ENCODE results near the gene HOXA4. TPM values are rescaled to one million over a fixed set of nuclear protein-coding genes. Genes with fewer than 3 reads are reported as not detected.

Gene HOXA4
- total RNA-seq, 2 experiments from 2014 or later: 0.19 TPM; not detected in 1

- ChIA-PET CTCF (interaction anchor here (0.6 to 3.1 kb wide), 25 partner anchors 8 to 1268 kb away, joined by 3 to 23 read pairs (median 3); partner anchors contain the start of genes HOXA10, HOXA3, HOXA4 and HOXA6), POLR2A (no interaction called here)
These were observed 30.1 kb upstream of the HOXA4 start for GRCh38 chr7:27160546-27161213.

- POLR2A ChIA-PET: no interaction called here
- CTCF ChIA-PET: interaction anchor here (1.2 to 3.1 kb wide), 13 partner anchors 9 to 791 kb away, joined by 3 to 23 read pairs (median 5); partner anchors contain the start of genes HOXA10 and HOXA4
These were observed 29.6 kb upstream of the HOXA4 start for GRCh38 chr7:27160145-27160545.

DNA sequence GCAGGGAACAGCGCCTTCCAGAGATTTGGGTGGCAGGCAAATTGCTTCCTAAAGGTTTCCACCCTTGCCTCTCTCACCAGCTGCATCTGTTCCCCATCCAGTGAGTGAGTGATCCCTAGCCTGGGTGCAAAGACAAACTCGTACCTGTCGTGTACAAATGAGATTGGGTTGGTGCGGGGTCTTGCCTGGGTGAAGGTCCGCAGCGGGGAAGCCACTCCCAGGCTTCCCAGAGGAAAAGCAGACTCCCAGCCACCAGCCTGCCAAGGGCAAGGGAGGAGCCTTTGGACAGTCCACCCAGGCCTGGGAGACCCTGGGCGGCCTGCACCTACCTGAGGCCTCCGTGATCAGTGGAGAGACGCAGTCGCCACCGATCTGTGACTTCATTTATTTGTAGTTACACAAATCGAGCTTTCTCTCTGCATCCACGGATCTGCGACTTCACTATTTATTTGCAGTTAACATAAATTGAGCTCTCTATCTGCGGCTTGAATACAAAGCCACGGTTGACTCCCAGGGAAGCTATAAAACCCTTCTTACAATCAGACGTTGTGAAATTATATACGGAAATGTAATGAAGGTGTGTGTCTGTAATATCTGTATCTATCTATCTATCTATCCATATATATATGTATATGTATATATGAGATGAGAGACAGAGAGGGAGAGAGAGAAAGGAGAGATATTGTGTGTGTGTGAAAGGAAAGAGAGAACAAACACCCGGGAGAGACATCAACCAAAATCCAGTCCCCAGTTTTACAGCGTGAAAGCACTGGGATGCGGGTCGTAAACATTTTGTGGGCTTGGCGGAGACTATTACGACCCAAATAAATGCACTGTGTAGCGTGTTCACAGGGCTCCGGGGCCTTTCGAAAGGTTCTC, 28.9 kb upstream of the HOXA4 start:
- ChIA-PET POLR2A (no interaction called here), CTCF (no interaction called here)

DNA sequence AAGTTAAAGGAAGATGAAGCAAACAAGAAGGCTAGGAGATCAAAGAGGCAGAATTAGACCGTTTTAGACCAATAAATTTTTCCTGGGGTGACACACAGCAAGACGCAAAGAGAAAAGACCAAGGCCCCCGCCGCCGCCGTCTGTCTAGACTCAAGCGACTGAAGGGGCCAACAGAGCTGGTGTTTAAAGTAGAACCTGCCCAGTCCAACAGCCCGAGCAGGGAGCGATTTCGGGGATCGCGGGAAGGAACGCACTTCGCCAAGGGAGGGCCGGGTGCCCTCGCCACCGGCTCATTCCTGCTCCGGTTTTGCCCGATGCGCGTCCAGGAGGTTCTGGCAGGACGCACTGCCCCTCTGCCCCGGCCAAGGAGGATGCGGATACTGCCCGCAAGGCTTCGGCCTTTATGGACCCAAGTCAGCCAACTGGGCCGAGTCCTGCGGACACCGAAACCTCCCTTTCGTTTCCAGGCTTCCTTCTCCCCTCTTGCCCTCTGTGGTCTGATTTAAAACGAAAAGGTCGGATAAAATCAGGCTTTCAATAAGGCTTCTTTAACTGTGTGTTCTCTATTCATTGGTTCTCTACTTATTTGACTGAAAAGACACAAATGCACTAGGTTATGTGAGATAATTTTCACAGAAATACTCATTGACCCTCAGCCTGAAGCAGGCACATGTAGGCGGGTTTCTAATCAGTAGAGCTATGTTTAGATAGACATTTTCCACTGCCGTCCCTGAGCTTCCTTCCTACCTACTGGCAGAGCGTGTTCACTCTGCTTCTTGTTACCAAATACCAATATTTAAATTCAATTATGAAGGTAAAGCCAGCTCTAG, 28.1 kb upstream of the HOXA4 start:
- CTCF ChIA-PET: interaction anchor here (0.9 kb wide), 1 partner anchor 476 kb away, joined by 3 read pairs; no protein-coding TSS in a partner anchor

DNA sequence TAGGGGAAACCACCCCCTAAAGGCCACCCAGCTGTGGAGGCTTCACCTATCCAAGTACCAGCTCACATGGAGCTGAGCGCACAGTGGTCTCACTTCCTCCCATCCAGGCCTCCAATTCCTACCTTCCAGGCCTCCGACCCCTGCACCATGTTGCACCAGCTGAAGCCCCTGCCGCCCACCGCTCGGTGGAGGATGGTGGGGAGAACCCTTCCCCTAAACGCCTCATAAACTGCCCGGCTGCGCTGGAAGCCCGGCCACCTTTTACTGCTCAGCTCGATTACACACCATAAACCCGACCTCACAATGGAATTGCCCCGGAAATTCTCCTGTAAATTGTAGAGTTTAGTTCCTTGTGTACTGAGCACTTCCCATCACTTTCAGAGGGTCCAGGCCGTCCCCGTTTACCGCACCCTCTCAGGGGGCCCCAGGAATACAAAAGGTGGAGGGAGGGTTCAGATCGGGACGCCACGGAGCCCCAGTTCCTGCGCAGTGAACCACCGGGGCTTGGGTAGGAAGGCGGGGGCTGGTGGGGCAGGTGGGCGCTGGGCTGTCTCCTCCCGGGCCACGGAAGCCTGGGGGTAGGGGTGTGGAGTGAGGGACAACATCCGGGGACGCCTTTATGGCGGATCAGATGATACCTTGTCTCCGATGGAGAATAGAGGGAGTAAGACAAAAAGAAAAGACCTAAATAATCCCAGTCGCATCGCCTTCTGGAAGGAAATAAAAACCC, 27.3 kb upstream of the HOXA4 start:
- CTCF ChIA-PET: interaction anchor here (0.6 to 0.9 kb wide), 2 partner anchors 282 to 475 kb away, joined by 3 read pairs; no protein-coding TSS in a partner anchor
- POLR2A ChIA-PET: no interaction called here

More for the DNA sequence above, 28.1 kb upstream of the HOXA4 start:
- POLR2A ChIA-PET: no interaction called here

GRCh38 chr7:27156916-27157701, 26.6 kb upstream of the HOXA4 start:
- ChIA-PET CTCF (interaction anchor here (0.6 to 1.1 kb wide), 5 partner anchors 10 to 474 kb away, joined by 3 to 4 read pairs (median 3); partner anchors contain the start of genes HOXA10, HOXA13 and HOXA6), POLR2A (no interaction called here)

GRCh38 chr7:27156508-27156898, 25.9 kb upstream of the HOXA4 start, which contains the start of gene HOXA7:
HOXA7 (minus strand) TSS chr7:27156675; CDS start chr7:27156545, 130 bp downstream.
- CTCF ChIA-PET: interaction anchor here (0.7 to 1.1 kb wide), 3 partner anchors 9 to 18 kb away, joined by 3 to 4 read pairs (median 3); partner anchors contain the start of genes HOXA10 and HOXA6
- POLR2A ChIA-PET: no interaction called here

DNA sequence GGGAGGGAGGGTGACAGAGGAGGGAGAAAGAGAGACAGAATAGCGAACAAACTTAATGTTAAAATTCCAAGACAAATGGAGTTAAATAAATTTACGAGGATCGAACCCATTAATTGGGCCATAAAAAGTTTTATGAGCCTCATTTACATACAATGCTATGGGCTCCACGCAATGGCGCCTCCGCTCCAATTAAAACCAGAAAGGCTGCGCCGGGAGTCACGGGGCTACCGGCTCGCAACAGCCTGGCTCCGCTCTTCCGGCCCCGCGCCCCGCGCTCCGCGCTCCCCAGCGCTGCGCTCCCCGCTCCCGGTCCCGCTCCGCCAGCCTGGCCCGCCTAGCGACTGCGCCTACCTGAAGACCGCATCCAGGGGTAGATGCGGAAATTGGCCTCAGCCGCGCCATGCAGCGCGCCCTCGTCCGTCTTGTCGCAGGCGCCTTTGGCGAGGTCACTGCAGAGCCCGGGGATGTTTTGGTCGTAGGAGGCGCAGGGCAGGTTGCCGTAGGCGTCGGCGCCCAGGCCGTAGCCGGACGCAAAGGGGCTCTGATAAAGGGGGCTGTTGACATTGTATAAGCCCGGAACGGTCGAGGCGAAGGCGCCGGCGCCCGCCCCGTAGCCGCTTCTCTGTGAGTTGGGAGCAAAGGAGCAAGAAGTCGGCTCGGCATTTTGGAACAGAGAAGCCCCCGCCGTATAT, 25.4 kb upstream of the HOXA4 start:
- POLR2A ChIA-PET: no interaction called here
- CTCF ChIA-PET: interaction anchor here (0.7 to 2.0 kb wide), 4 partner anchors 9 to 18 kb away, joined by 3 to 8 read pairs (median 4); partner anchors contain the start of genes HOXA10, HOXA6 and HOXA9

GRCh38 chr7:27154901-27155815, 24.6 kb upstream of the HOXA4 start:
- POLR2A ChIA-PET: no interaction called here
- CTCF ChIA-PET: interaction anchor here (2.0 kb wide), 1 partner anchor 10 kb away, joined by 8 read pairs; the partner anchor contains the start of gene HOXA9

DNA sequence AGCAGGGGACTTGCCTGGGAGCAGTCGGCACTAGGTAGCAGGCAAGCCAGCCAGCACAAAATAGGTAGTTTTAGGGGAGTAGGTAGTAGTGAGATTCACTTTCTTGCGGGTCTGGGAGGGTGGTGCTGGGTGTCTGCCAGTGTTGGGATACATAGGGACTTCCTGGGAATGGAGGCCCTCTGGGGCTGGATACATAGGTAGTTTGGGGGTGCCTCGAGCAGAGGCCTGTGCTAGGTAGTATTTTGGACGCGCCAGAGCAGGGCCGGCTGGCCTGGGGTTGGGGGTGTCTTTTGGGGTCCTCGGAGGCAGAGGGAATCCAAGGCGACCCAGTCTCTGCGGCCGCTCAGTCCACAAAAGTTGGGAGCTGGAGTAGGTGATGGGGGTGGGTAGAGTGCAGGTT, 23.8 kb upstream of the HOXA4 start:
- ChIA-PET POLR2A (no interaction called here), CTCF (interaction anchor here (2.0 kb wide), 1 partner anchor 11 kb away, joined by 8 read pairs; the partner anchor contains the start of gene HOXA9)

DNA sequence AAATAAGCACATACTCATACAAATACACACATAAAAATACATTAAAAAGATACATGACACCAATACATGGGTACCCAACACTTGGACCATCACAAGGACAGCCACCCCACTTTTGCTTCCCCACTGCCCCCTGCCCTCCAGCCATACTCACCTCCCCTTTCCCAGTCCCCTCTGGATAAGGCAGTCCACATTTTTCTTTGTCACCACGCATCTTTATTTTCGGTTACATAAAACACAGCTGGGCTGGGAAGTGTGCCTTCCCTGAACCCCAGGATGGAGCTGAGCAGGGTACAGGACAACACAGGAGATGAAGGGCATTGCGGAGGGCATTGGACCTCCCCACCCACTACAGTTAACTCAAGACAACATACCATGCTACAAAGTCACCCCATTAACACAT, 23.0 kb upstream of the HOXA4 start:
- CTCF ChIA-PET: no interaction called here
- POLR2A ChIA-PET: no interaction called here

- POLR2A ChIA-PET: no interaction called here
- CTCF ChIA-PET: interaction anchor here (1.0 to 1.4 kb wide), 2 partner anchors 8 to 38 kb away, joined by 3 to 7 read pairs; no protein-coding TSS in a partner anchor
These were observed 22.4 kb upstream of the HOXA4 start for GRCh38 chr7:27152816-27153442.

- ChIA-PET CTCF (interaction anchor here (1.0 to 1.6 kb wide), 5 partner anchors 9 to 39 kb away, joined by 3 to 7 read pairs (median 5); partner anchors contain the start of gene HOXA4), POLR2A (no interaction called here)
These were observed 21.6 kb upstream of the HOXA4 start, which contains the start of gene HOXA3 for GRCh38 chr7:27151931-27152815. HOXA3 (minus strand) TSS chr7:27152583; CDS start chr7:27110640, 41,943 bp downstream.

GRCh38 chr7:27151341-27151930, 20.9 kb upstream of the HOXA4 start:
- POLR2A ChIA-PET: no interaction called here
- CTCF ChIA-PET: interaction anchor here (1.0 to 1.6 kb wide), 8 partner anchors 10 to 469 kb away, joined by 3 to 6 read pairs (median 4); partner anchors contain the start of gene HOXA4
